Measurements from ENCODE around the gene LMF1.
"Not testable (repeated sequence)": the region's sequence is repeated elsewhere in the genome, so short reads cannot be mapped to it uniquely, and the experiment has no call there.

The LMF1 gene

DNA sequence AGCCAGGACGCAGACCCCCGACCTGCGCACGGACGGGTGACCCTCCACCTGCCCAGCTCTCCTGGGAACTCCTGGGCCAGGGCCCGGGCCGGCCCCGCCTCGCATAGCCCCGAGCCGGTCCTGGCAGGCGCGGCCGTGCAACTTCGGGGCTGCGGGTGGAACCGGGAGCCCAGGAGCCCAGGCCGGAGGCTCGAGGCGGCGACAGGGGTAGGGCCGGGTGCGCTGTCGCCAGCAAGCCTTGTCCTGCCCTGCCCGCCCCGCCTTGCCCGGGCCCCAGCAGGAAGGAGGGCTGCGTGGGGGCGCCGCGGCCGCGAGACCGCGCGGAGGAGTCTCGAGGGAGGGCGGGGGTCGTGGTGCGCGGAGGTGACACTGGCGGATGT, 408 bp downstream of the LMF1 start:
- DNase-seq (ENCODE audit: low read depth in 2 of 2) = no peak

- no peak for DNase-seq (ENCODE audit: low read depth in 2 of 2)
Measured at GRCh38 chr16:969508-970385, 1.0 kb downstream of the LMF1 start.

DNA sequence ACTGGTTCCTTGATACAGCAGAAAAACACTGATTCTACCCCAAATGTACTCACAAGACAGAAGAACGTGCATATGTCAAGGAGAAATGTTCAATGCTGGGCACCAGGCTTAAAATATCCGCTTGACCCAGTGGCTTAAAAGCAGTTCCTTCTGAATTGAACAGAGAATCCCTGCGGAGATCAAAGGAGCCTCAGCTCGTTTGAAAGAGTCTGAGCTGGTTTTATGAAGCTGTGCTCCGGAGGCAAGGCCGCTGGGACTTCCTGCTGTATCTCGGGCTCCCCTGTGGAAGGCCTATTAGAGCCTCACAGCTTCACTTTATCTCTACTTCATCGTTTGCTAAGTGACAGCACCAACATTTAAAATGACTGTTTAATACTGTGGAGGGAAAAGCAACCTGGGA, 2.2 kb downstream of the LMF1 start:
- no peak for DNase-seq (ENCODE audit: low read depth in 2 of 2)

GRCh38 chr16:967546-968295, 3.1 kb downstream of the LMF1 start:
- no peak for DNase-seq (ENCODE audit: low read depth in 2 of 2)

GRCh38 chr16:967077-967541, 3.7 kb downstream of the LMF1 start:
- no peak for DNase-seq (ENCODE audit: low read depth in 2 of 2)

- no peak for DNase-seq (ENCODE audit: low read depth in 2 of 2)
Measured at GRCh38 chr16:966505-966904, 4.3 kb downstream of the LMF1 start.

DNA sequence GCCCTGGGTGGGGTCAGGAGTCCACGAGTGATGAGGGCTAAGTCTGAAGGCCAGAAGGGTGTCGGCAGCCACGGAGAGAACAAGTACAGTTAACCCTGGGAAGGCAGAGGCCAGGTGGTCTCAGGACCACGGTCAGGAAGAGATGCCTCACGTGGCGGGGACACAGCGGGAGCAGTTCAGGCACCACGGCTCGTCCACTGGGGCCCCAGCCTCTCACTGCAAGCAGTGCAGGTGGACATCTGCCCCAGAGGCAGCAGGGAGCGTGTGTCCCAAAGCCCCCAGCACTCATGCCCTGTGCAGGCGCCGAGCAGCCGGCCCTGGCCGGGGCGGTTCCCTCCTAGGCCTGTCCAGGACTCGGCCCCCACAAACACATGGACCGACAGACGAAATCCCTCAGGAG, 4.7 kb downstream of the LMF1 start:
- no peak for DNase-seq (ENCODE audit: low read depth in 2 of 2)

- DNase-seq (ENCODE audit: low read depth in 2 of 2) = no peak
Measured at GRCh38 chr16:965487-965886, 5.3 kb downstream of the LMF1 start.

DNA sequence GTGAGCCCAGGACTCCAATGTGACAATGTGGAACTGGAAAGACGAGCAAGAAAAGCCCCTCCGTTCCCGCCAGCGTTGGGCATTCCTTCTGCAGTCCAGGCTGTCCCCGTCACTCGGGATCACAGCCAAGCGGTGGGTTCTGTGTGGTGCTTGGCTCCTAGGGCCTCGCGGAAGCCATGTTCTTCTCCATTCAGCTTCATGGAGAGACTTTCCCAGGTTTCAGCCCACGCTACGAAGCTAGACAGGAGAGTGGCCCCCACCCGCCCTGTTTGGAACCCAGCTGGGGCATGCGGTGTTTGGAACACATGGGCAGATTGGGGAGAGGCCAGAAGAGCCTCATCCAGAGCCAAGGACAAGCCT, 5.8 kb downstream of the LMF1 start:
- DNase-seq (ENCODE audit: low read depth in 2 of 2) = no peak

GRCh38 chr16:964356-965035, 6.3 kb downstream of the LMF1 start:
- DNase-seq (ENCODE audit: low read depth in 2 of 2) = no peak

DNA sequence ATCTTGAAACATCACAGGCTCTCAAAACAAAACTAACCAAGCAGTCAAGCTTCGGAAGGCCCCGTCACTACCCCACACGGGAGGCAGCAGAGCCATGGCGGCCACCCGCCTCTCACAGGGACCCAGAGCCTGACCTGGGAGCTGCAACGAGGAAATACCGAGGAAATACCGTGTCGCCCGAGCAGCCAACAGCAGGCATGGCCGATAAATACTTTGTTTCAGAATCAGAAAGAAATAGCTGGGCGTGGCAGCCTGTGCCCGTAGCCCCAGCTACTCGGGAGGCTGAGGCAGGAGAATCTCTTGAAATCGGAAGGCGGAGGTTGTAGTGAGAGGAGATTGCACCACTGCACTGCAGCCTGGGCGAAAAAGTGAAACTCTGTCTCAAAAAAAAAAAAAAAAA, 6.9 kb downstream of the LMF1 start:
- DNase-seq (ENCODE audit: low read depth in 2 of 2) = no peak

GRCh38 chr16:962901-963814, 7.6 kb downstream of the LMF1 start:
- no peak for DNase-seq (ENCODE audit: low read depth in 2 of 2)

GRCh38 chr16:962366-962765, 8.4 kb downstream of the LMF1 start:
- DNase-seq (ENCODE audit: low read depth in 2 of 2) = no peak

- DNase-seq (ENCODE audit: low read depth in 2 of 2) = no peak
Measured at GRCh38 chr16:959232-960040, 11.3 kb downstream of the LMF1 start.

GRCh38 chr16:955766-956165, 15.0 kb downstream of the LMF1 start:
- not testable (repeated sequence) for DNase-seq (ENCODE audit: low read depth in 2 of 2)

- DNase-seq (ENCODE audit: low read depth in 2 of 2) = not testable (repeated sequence)
Measured at GRCh38 chr16:953818-954217, 17.0 kb downstream of the LMF1 start.

DNA sequence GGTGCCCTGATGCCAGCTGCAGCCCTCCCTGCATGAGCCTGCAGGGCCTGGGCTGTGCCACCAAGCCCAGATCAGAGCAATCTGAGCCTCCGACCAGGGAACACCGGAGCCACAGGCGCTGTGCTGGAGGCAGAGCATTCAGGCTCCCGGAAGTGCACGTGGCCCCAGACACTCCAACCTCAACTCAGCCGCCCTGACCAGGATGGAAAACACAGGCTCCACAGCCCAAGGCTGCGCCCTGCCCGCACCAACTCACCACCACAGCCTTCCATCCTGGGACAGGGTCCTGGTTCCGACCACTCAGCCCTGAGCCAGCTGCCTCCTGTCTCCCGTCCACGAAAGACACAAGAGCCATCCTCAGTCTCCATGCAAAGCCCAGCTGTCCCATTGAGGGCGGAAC, 18.5 kb downstream of the LMF1 start:
- DNase-seq (ENCODE audit: low read depth in 2 of 2) = no peak

GRCh38 chr16:951660-952301, 19.0 kb downstream of the LMF1 start:
- DNase-seq (ENCODE audit: low read depth in 2 of 2) = no peak

DNA sequence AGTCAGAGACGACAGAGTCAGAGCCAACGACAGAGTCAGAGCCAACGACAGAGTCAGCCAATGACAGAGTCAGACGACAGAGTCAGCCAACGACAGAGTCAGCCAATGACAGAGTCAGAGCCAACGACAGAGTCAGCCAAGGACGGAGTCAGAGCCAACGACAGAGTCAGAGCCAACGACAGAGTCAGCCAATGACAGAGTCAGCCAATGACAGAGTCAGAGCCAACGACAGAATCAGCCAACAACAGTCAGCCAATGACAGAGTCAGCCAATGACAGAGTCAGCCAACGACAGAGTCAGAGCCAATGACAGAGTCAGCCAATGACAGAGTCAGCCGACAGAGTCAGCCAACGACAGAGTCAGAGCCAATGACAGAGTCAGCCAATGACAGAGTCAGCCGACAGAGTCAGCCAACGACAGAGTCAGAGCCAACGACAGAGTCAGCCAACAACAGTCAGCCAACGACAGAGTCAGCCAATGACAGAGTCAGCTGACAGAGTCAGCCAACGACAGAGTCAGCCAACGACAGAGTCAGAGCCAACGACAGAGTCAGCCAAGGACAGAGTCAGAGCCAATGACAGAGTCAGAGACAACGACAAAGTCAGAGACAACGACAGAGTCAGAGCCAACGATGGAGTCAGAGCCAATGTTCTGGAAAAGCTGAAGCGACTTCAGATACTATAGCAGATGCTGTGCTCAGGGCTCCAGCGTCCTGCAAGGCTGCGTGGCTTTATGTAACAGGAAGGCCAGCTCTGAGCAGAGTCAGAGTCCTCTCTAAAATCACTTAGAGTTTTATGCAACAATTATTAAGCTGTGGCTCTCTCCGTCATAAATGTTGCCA, 19.8 kb downstream of the LMF1 start:
- not testable (repeated sequence) for DNase-seq (ENCODE audit: low read depth in 2 of 2)
